Left ventricle myocardium inferior (tissue), 1 donor: Measurements from ENCODE around the gene KCNMA1. TPM values are rescaled to one million over a fixed set of nuclear protein-coding genes. Genes with fewer than 3 reads are reported as not detected.

Source experiments
- DNase-seq: peaks from one replicate; pipeline ENCODE4 v3.0.0-alpha.2; 2020
- H3K27ac ChIP-seq: fragments of 200-600 bp; replicated peaks from 2 replicates; pipeline ENCODE4 v1.8.0; 2021
- H3K27me3 ChIP-seq: fragments of 200-600 bp; 2 replicates; pipeline ENCODE4 v1.8.0; 2021; ENCODE audit warnings: low read depth
- H3K36me3 ChIP-seq: fragments of 200-600 bp; 2 replicates; pipeline ENCODE4 v1.8.0; 2021
- H3K4me1 ChIP-seq: fragments of 200-600 bp; 2 replicates; pipeline ENCODE4 v1.8.0; 2021
- H3K4me3 ChIP-seq: fragments of 200-600 bp; 2 replicates; pipeline ENCODE4 v1.8.0; 2021; ENCODE audit warnings: mild to moderate bottlenecking, moderate library complexity
- H3K9me3 ChIP-seq: fragments of 200-600 bp; replicated peaks from 2 replicates; pipeline ENCODE4 v1.8.0; 2021
- intact Hi-C: fragments of 100-400 bp; cut with micrococcal nuclease; formaldehyde crosslinking; loops from one replicate; pipeline ENCODE4 v1.11.0; 2022
- total RNA-seq: library from RNA; stranded (reverse); fragmentation: NEBNext Ultra II Directional; extraction: Animal tissue kit (Norgen Biotek cat#: 25700); gene quantifications from one replicate; pipeline ENCODE4 v1.2.1, GENCODE V29; 2021
- TF ChIP-seq, protein P1 (sequence below): fragments of 200-600 bp; IDR thresholded peaks from 2 replicates; pipeline ENCODE4 v1.8.0; 2021; ENCODE audit warnings: antibody characterized with exemption, mild to moderate bottlenecking, borderline replicate concordance
- donor health status: DM: no; HTN: yes; CAD: no; lungs with severe emphysema.

The KCNMA1 gene
- total RNA-seq, 1 donor from 2014 or later, result 1.8 TPM

DNA sequence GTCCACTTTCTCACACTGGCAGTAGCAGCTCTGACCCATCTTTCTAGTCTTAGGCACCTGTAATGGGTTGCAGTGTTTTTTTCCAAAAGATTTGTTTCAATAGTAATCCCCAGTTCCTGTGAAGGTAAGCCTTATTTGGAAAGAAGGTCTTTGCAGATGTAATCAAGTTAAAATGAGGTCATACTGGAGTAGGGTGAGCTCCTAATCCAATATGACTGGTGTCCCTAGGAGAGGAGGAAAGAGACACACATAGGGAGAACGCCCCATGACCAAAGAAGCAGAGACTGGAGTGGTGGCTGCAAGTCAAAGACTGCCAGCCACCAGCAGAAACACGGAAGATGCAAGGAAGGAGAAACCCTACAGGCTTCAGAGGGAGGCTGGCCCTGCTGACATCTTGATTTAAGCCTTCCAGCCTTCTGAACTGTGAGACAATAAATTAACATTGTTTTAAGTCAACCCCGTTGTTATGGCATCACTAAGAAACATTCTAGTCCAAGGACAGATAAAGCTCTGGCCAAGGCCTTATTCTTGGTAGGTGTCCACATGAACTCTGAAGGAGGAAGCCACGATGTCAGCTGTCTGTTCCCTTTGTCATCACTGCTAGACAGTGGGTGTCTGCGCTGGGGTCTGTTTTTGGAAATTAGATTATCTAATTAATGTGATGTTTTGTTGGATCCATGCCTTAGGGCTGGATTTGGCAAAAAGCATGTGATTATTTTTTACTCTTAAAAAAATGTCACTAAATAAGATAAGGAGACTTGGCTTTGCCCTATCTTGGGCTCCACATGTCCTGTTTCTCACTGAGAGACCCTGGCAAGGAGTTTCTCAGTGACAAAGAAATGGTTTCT is 214.9 kb downstream of the KCNMA1 start:
- H3K27me3 ChIP-seq, result peaks cover 36% of the 10 kb centered on the region
- no peak overlapping the region for H3K27ac ChIP-seq
- H3K4me3 ChIP-seq, result no peak overlapping the region
- H3K4me1 ChIP-seq, result no peaks in the 10 kb centered on the region
- no peaks in the 10 kb centered on the region for H3K9me3 ChIP-seq
- intact Hi-C loops, result no loop called here
- DNase-seq, result no peak
- no peaks in the 10 kb centered on the region for H3K36me3 ChIP-seq
- TF ChIP-seq, protein P1, sequence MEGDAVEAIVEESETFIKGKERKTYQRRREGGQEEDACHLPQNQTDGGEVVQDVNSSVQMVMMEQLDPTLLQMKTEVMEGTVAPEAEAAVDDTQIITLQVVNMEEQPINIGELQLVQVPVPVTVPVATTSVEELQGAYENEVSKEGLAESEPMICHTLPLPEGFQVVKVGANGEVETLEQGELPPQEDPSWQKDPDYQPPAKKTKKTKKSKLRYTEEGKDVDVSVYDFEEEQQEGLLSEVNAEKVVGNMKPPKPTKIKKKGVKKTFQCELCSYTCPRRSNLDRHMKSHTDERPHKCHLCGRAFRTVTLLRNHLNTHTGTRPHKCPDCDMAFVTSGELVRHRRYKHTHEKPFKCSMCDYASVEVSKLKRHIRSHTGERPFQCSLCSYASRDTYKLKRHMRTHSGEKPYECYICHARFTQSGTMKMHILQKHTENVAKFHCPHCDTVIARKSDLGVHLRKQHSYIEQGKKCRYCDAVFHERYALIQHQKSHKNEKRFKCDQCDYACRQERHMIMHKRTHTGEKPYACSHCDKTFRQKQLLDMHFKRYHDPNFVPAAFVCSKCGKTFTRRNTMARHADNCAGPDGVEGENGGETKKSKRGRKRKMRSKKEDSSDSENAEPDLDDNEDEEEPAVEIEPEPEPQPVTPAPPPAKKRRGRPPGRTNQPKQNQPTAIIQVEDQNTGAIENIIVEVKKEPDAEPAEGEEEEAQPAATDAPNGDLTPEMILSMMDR, result no peak

DNA sequence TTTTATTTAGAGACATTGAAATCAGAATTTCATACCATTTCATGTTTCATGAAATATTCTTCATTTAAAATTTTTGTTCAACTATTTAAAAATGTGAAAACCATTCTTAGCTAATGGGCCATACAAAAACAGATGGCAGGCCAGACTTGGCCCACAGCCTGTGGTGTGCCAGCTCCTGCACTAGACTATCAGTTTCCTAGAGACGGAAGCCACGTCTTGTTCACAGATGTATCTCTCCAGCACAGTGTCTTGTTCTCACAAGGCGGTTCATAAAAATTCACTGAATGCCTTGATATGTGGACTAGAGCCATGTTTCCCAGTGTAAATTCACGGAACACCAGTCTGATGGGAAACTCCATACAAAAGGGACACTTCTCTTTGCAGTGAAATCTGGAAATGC is 216.0 kb downstream of the KCNMA1 start:
- DNase-seq, result no peak
- no peaks in the 10 kb centered on the region for H3K4me1 ChIP-seq
- H3K27ac ChIP-seq, result no peak overlapping the region
- no peaks in the 10 kb centered on the region for H3K36me3 ChIP-seq
- TF ChIP-seq, protein P1, result no peak
- H3K4me3 ChIP-seq, result no peak overlapping the region
- peaks cover 27% of the 10 kb centered on the region for H3K27me3 ChIP-seq
- intact Hi-C loops, result no loop called here
- H3K9me3 ChIP-seq, result no peaks in the 10 kb centered on the region

DNA sequence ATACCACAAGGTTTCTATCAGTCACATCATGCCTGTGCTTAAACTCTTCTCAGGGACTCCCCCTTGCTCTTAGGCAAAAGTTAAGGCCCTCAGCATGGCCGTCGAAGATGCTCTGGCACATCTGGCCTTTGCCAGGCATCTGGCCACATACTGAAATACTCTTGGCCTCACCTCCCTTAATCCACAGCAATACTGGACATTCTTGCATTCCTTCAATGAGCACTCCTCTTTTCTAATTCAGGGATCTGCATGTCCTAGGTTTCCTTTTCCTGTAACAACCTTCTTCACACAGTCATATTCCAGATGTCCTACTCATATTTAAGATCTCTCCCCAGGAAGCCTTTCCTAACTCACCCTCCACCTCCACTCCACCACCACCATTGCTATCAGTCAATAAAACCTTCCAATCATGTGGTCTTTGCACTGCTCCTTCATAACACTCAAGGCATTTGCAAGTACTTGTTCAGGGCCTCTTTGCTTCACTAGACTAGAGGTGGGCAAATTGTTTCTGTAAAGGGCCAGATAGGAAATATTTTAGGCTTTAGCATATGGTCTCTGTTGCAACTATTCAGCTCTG is 216.6 kb downstream of the KCNMA1 start:
- intact Hi-C loops, result no loop called here
- Histone ChIP-seq H3K4me1 (no peaks in the 10 kb centered on the region), H3K27me3 (peaks cover 28% of the 10 kb centered on the region)

DNA sequence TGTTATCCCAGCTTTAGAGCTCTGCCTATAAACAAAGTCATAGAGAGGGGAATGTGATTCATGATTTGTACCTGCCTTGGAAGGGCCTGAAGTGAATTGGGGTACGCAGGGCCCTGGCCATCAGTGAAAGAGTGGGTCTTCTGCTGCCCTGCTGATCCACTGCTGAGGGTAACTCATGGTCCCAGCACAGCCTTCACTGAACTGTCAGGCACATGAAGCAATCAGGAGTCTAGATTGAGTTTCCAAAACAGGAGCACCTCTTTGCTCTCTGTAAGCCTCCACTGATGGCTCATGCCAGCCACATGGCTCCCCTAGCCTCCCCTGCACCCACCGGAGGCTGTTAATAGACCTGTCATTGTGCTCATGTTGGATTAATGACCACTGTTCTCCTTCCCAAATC is 217.6 kb downstream of the KCNMA1 start:
- intact Hi-C loops, result no loop called here
- no peak overlapping the region for H3K27ac ChIP-seq
- no peak for DNase-seq
- no peaks in the 10 kb centered on the region for H3K36me3 ChIP-seq
- H3K4me3 ChIP-seq, result no peak overlapping the region
- H3K4me1 ChIP-seq, result no peaks in the 10 kb centered on the region
- TF ChIP-seq, protein P1, result no peak
- H3K9me3 ChIP-seq, result no peaks in the 10 kb centered on the region
- peaks cover 28% of the 10 kb centered on the region for H3K27me3 ChIP-seq

More for the DNA sequence above, 216.6 kb downstream of the KCNMA1 start:
- Histone ChIP-seq H3K27ac (no peak overlapping the region), H3K9me3 (no peaks in the 10 kb centered on the region), H3K36me3 (no peaks in the 10 kb centered on the region), H3K4me3 (no peak overlapping the region)
- TF ChIP-seq, protein P1, result no peak
- DNase-seq, result no peak

DNA sequence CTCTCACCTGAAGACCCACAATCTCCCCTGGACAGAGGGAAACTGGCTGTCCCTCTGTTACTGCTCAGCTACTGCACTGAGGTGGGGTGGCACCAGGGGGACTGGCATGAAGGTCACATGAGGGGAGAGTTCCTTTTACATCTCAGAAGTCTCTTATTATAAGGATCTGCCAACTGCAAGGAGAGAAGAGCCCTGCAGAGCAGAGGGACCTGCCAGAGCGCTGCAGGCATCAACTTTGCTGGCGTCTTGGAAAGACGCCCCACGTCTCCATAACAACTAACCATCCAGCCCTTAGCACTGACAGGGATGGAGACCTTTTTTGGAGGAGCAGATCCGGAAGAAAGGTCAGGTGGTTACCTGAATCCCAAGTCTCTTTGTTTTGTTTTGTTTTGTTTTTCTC is 218.6 kb downstream of the KCNMA1 start:
- no peaks in the 10 kb centered on the region for H3K36me3 ChIP-seq
- no peak overlapping the region for H3K4me3 ChIP-seq
- DNase-seq, result no peak
- TF ChIP-seq, protein P1, result no peak
- intact Hi-C loops, result no loop called here
- H3K4me1 ChIP-seq, result no peaks in the 10 kb centered on the region
- H3K27ac ChIP-seq, result no peak overlapping the region
- peaks cover 37% of the 10 kb centered on the region for H3K27me3 ChIP-seq
- no peaks in the 10 kb centered on the region for H3K9me3 ChIP-seq
